Stomach (tissue), 4 donors: ENCODE results near the gene ADARB2.

Experiments
- CTCF ChIP-seq, 7 experiments: fragments of 450-650 bp in 4 of 7; fragments of 200-600 bp in 3 of 7; sonication (generic) in 3 of 7; IDR thresholded peaks; one replicate each; pipeline ENCODE4 v1.5.1; 2016 to 2019; ENCODE audit warnings: antibody characterized with exemption in 7 of 7, control low read depth in 2 of 7, mild to moderate bottlenecking in 1 of 7
- EP300 ChIP-seq: sonication (generic); formaldehyde crosslinking; IDR thresholded peaks from one replicate; pipeline ENCODE4 v1.6.1; 2017; ENCODE audit warnings: antibody characterized with exemption
- POLR2A ChIP-seq, 4 donors: fragments of 450-650 bp; IDR thresholded peaks; one replicate each; pipeline ENCODE4 v1.6.1; 2016; ENCODE audit warnings: antibody characterized with exemption in 4 of 4, control low read depth in 2 of 4, mild to moderate bottlenecking in 1 of 4, moderate library complexity in 1 of 4
- POLR2AphosphoS5 ChIP-seq, 3 donors: sonication (generic); formaldehyde crosslinking; IDR thresholded peaks; one replicate each; pipeline ENCODE4 v1.6.1; 2016; ENCODE audit warnings: antibody characterized with exemption in 3 of 3

GRCh38 chr10:1256432-1256725, 480.9 kb downstream of the ADARB2 start:
- TF ChIP-seq CTCF (IDR thresholded peaks at IDR 0.05), result no peak
- TF ChIP-seq EP300, result no peak
- no peak for TF ChIP-seq POLR2A (IDR thresholded peaks at IDR 0.05)
- TF ChIP-seq POLR2AphosphoS5 (IDR thresholded peaks at IDR 0.05), result no peak
